Skeletal muscle satellite cell (primary cell): ENCODE results near the gene LPAR5.

Experiments used
- H3K27me3 ChIP-seq: 2 replicates; pipeline ENCODE4 v1.7.0; 2013; ENCODE audit warnings: low read length; ENCODE audit not compliant: control insufficient read depth, insufficient read depth
- H3K36me3 ChIP-seq: 2 replicates; pipeline ENCODE4 v1.7.0; 2013; ENCODE audit warnings: mild to moderate bottlenecking, control low read depth, low read length; ENCODE audit not compliant: insufficient read depth
- H3K4me1 ChIP-seq: 2 replicates; pipeline ENCODE4 v1.7.0; 2013; ENCODE audit warnings: low read length; ENCODE audit not compliant: control insufficient read depth, insufficient read depth
- H3K4me2 ChIP-seq: 2 replicates; pipeline ENCODE4 v1.7.0; 2013; ENCODE audit warnings: mild to moderate bottlenecking, low read length
- H3K4me3 ChIP-seq: 2 replicates; pipeline ENCODE4 v1.7.0; 2013; ENCODE audit warnings: low read length
- H3K9ac ChIP-seq: 2 replicates; pipeline ENCODE4 v1.7.0; 2013; ENCODE audit warnings: mild to moderate bottlenecking, low read depth, low read length, moderate library complexity
- H3K9me3 ChIP-seq: replicated peaks from 2 replicates; pipeline ENCODE4 v1.7.0; 2013; ENCODE audit warnings: mild to moderate bottlenecking, control low read depth, low read length

LPAR5 gene

GRCh38 chr12:6614513-6615172 is 21.1 kb downstream of the LPAR5 start:
- Histone ChIP-seq H3K27me3 (no peaks in the 10 kb centered on the region), H3K9ac (peak overlapping the region; percentile 65), H3K4me1 (peaks cover 22% of the 10 kb centered on the region), H3K4me3 (no peak overlapping the region), H3K9me3 (no peaks in the 10 kb centered on the region), H3K36me3 (no peaks in the 10 kb centered on the region), H3K4me2 (peak overlapping the region; percentile 42)

GRCh38 chr12:6613776-6614512 is 21.8 kb downstream of the LPAR5 start:
- H3K27me3 ChIP-seq, result no peaks in the 10 kb centered on the region
- peak overlapping the region; percentile 65 for H3K9ac ChIP-seq
- peak overlapping the region; percentile 42 for H3K4me2 ChIP-seq

GRCh38 chr12:6613015-6613775 is 22.6 kb downstream of the LPAR5 start:
- Histone ChIP-seq H3K9ac (peak overlapping the region; percentile 63), H3K9me3 (no peaks in the 10 kb centered on the region), H3K27me3 (no peaks in the 10 kb centered on the region), H3K36me3 (no peaks in the 10 kb centered on the region), H3K4me3 (peak overlapping the region; percentile 61), H3K4me1 (peaks cover 22% of the 10 kb centered on the region), H3K4me2 (peak overlapping the region; percentile 73)

More at GRCh38 chr12:6613776-6614512, 21.8 kb downstream of the LPAR5 start:
- peaks cover 22% of the 10 kb centered on the region for H3K4me1 ChIP-seq
- H3K36me3 ChIP-seq, result no peaks in the 10 kb centered on the region
- H3K9me3 ChIP-seq, result no peaks in the 10 kb centered on the region
- peak overlapping the region; percentile 21 for H3K4me3 ChIP-seq

GRCh38 chr12:6612652-6613014 is 23.1 kb downstream of the LPAR5 start:
- Histone ChIP-seq H3K4me3 (peak overlapping the region; percentile 35), H3K27me3 (no peaks in the 10 kb centered on the region), H3K4me1 (peaks cover 27% of the 10 kb centered on the region), H3K36me3 (no peaks in the 10 kb centered on the region), H3K4me2 (peak overlapping the region; percentile 73), H3K9ac (peak overlapping the region; percentile 63), H3K9me3 (no peaks in the 10 kb centered on the region)

- peak overlapping the region; percentile 73 for H3K4me2 ChIP-seq
- peak overlapping the region; percentile 35 for H3K4me3 ChIP-seq
- H3K9ac ChIP-seq, result no peak overlapping the region
- H3K9me3 ChIP-seq, result no peaks in the 10 kb centered on the region
- no peaks in the 10 kb centered on the region for H3K36me3 ChIP-seq
- no peaks in the 10 kb centered on the region for H3K27me3 ChIP-seq
- peaks cover 30% of the 10 kb centered on the region for H3K4me1 ChIP-seq
These were observed 23.5 kb downstream of the LPAR5 start for GRCh38 chr12:6612247-6612646.

GRCh38 chr12:6608592-6609281 is 27.0 kb downstream of the LPAR5 start:
- H3K4me3 ChIP-seq, result no peak overlapping the region
- H3K4me1 ChIP-seq, result peaks cover 38% of the 10 kb centered on the region
- H3K9me3 ChIP-seq, result no peaks in the 10 kb centered on the region
- no peak overlapping the region for H3K4me2 ChIP-seq
- H3K27me3 ChIP-seq, result no peaks in the 10 kb centered on the region
- peaks cover 11% of the 10 kb centered on the region for H3K36me3 ChIP-seq
- H3K9ac ChIP-seq, result no peak overlapping the region

- Histone ChIP-seq H3K9me3 (no peaks in the 10 kb centered on the region), H3K9ac (peak overlapping the region; percentile 24), H3K4me2 (peak overlapping the region; percentile 68), H3K4me3 (peak overlapping the region; percentile 40), H3K4me1 (peaks cover 40% of the 10 kb centered on the region), H3K27me3 (no peaks in the 10 kb centered on the region), H3K36me3 (peaks cover 11% of the 10 kb centered on the region)
These were observed 27.8 kb downstream of the LPAR5 start for GRCh38 chr12:6607751-6608591.

GRCh38 chr12:6606331-6607131 is 29.2 kb downstream of the LPAR5 start:
- peak overlapping the region; percentile 99 for H3K4me2 ChIP-seq
- peak overlapping the region; percentile 97 for H3K4me3 ChIP-seq
- H3K36me3 ChIP-seq, result peaks cover 26% of the 10 kb centered on the region
- no peaks in the 10 kb centered on the region for H3K9me3 ChIP-seq
- no peaks in the 10 kb centered on the region for H3K27me3 ChIP-seq
- H3K9ac ChIP-seq, result peak overlapping the region; percentile 81
- peaks cover 37% of the 10 kb centered on the region for H3K4me1 ChIP-seq

- H3K4me3 ChIP-seq, result peak overlapping the region; percentile 97
- H3K9ac ChIP-seq, result peak overlapping the region; percentile 81
These were observed 30.1 kb downstream of the LPAR5 start for GRCh38 chr12:6605421-6606330.

More at GRCh38 chr12:6605421-6606330, 30.1 kb downstream of the LPAR5 start:
- Histone ChIP-seq H3K4me1 (peaks cover 37% of the 10 kb centered on the region), H3K36me3 (peaks cover 34% of the 10 kb centered on the region), H3K9me3 (no peaks in the 10 kb centered on the region), H3K27me3 (no peaks in the 10 kb centered on the region), H3K4me2 (peak overlapping the region; percentile 99)
